Breast epithelium (tissue), 4 donors: ENCODE results near the gene ITPR2. TPM values are rescaled to one million over a fixed set of nuclear protein-coding genes. Genes with fewer than 3 reads are reported as not detected.

Source experiments
- DNase-seq, 2 donors: peaks; one replicate each; pipeline ENCODE4 v3.0.0-alpha.2; 2019; ENCODE audit warnings: low spot score in 2 of 2
- H3K27ac ChIP-seq, 2 donors: fragments of 200-600 bp; sonication (generic) in 1 of 2; one replicate each; pipeline ENCODE4 v1.5.1; 2016 to 2019; ENCODE audit warnings: mild to moderate bottlenecking in 1 of 2
- H3K27me3 ChIP-seq, 2 donors: fragments of 200-600 bp; sonication (generic) in 1 of 2; one replicate each; pipeline versions ENCODE4 v1.5.1 to v1.6.0; 2017 to 2019; ENCODE audit warnings: control low read depth in 1 of 2, mild to moderate bottlenecking in 1 of 2
- H3K36me3 ChIP-seq: fragments of 200-600 bp; one replicate; pipeline ENCODE4 v1.5.1; 2019
- H3K4me1 ChIP-seq, 2 donors: fragments of 200-600 bp; sonication (generic); one replicate each; pipeline ENCODE4 v1.5.1; 2016 to 2019; ENCODE audit warnings: control low read depth in 1 of 2
- H3K4me3 ChIP-seq, 3 donors: fragments of 200-600 bp; sonication (generic); 1 replicate in 2 of 3; 2 replicates in 1 of 3; pipeline ENCODE4 v1.5.1; 2016 to 2019; ENCODE audit warnings: mild to moderate bottlenecking in 3 of 3, moderate library complexity in 2 of 3
- H3K9me3 ChIP-seq, 2 donors: fragments of 200-600 bp; sonication (generic) in 1 of 2; one replicate each; pipeline ENCODE4 v1.5.1; 2016 to 2019; ENCODE audit warnings: control low read depth in 1 of 2
- CTCF ChIP-seq, 3 donors: fragments of 450-650 bp; IDR thresholded peaks; one replicate each; pipeline ENCODE4 v1.5.1; 2016 to 2017; ENCODE audit warnings: antibody characterized with exemption in 3 of 3, mild to moderate bottlenecking in 3 of 3, moderate library complexity in 3 of 3
- POLR2A ChIP-seq: fragments of 450-650 bp; IDR thresholded peaks from one replicate; pipeline ENCODE4 v1.6.1; 2016; ENCODE audit warnings: antibody characterized with exemption, mild to moderate bottlenecking, moderate library complexity
- POLR2AphosphoS5 ChIP-seq, 3 donors: sonication (generic); formaldehyde crosslinking; IDR thresholded peaks; one replicate each; pipeline ENCODE4 v1.6.1; 2017; ENCODE audit warnings: antibody characterized with exemption in 3 of 3
- intact Hi-C: fragments of 100-400 bp; cut with DNase I; formaldehyde crosslinking; loops from one replicate; pipeline ENCODE4 v1.15.1; 2023; ENCODE audit warnings: low total_unique reads
- total RNA-seq, 3 donors: library from RNA; depleted of rRNA; stranded (reverse); fragments of >200 nt; gene quantifications; one replicate each; pipeline ENCODE4 v1.1.0, GENCODE V29; 2016

The ITPR2 gene
- total RNA-seq, 3 donors from 2014 or later: 47.2 to 95.0 (median 66.5) TPM

GRCh38 chr12:26380897-26381296 lies 452.1 kb downstream of the ITPR2 start:
- Histone ChIP-seq H3K27ac (no peak overlapping the region), H3K4me3 (no peak overlapping the region), H3K4me1 (no peaks in the 10 kb centered on the region), H3K9me3 (no peaks in the 10 kb centered on the region), H3K27me3 (no peaks in the 10 kb centered on the region), H3K36me3 (no peaks in the 10 kb centered on the region)
- intact Hi-C loops: no loop called here
- TF ChIP-seq POLR2A: no peak
- no peak for TF ChIP-seq POLR2AphosphoS5 (IDR thresholded peaks at IDR 0.05)
- TF ChIP-seq CTCF (IDR thresholded peaks at IDR 0.05): no peak
- no peak for DNase-seq

- H3K27ac ChIP-seq: no peak overlapping the region
- no peaks in the 10 kb centered on the region for H3K36me3 ChIP-seq
- intact Hi-C loops: loop anchor here (1.0 kb wide), 1 partner anchor 14 kb away; no protein-coding TSS in a partner anchor
- H3K9me3 ChIP-seq: no peaks in the 10 kb centered on the region
- H3K4me3 ChIP-seq: no peak overlapping the region
- H3K27me3 ChIP-seq: no peaks in the 10 kb centered on the region
- TF ChIP-seq POLR2A (no peak), CTCF (IDR thresholded peaks at IDR 0.05) (no peak), POLR2AphosphoS5 (IDR thresholded peaks at IDR 0.05) (no peak)
- no peaks in the 10 kb centered on the region for H3K4me1 ChIP-seq
- no peak for DNase-seq
These were observed 453.1 kb downstream of the ITPR2 start for GRCh38 chr12:26379777-26380467.

- Histone ChIP-seq H3K27me3 (no peaks in the 10 kb centered on the region), H3K9me3 (no peaks in the 10 kb centered on the region), H3K4me1 (no peaks in the 10 kb centered on the region), H3K4me3 (no peak overlapping the region), H3K36me3 (no peaks in the 10 kb centered on the region), H3K27ac (no peak overlapping the region)
- DNase-seq: no peak
- intact Hi-C loops: loop anchor here (1.0 kb wide), 1 partner anchor 12 kb away; no protein-coding TSS in a partner anchor
- TF ChIP-seq CTCF (IDR thresholded peaks at IDR 0.05) (no peak), POLR2A (no peak), POLR2AphosphoS5 (IDR thresholded peaks at IDR 0.05) (no peak)
These were observed 454.3 kb downstream of the ITPR2 start for GRCh38 chr12:26378711-26379110.

GRCh38 chr12:26374934-26375680 lies 457.9 kb downstream of the ITPR2 start:
- intact Hi-C loops: no loop called here
- Histone ChIP-seq H3K4me1 (no peaks in the 10 kb centered on the region), H3K27ac (no peak overlapping the region), H3K27me3 (no peaks in the 10 kb centered on the region), H3K36me3 (no peaks in the 10 kb centered on the region), H3K4me3 (no peak overlapping the region), H3K9me3 (no peaks in the 10 kb centered on the region)
- no peak for DNase-seq
- no peak for TF ChIP-seq POLR2A
- no peak for TF ChIP-seq POLR2AphosphoS5 (IDR thresholded peaks at IDR 0.05)
- TF ChIP-seq CTCF (IDR thresholded peaks at IDR 0.05): no peak
